RWPE2 (cell line): Measurements from ENCODE around the gene REPS1.

ENCODE experiments used
- ATAC-seq: fragments of 200-7000 bp; cut with Tn5 transposase; 3 replicates; pipeline ENCODE4 v1.9.1; 2021; ENCODE audit warnings: low read depth
- DNase-seq: peaks from one replicate; pipeline ENCODE4 v3.0.0-alpha.2; 2020; ENCODE audit warnings: low spot score
- H3K27ac ChIP-seq: fragments of 450-650 bp; 2 replicates; pipeline ENCODE4 v1.5.1; 2017; ENCODE audit warnings: mild to moderate bottlenecking; ENCODE audit not compliant: poor library complexity, severe bottlenecking
- H3K27me3 ChIP-seq: fragments of 250-450 bp; sonication (Bioruptor Pico); 2 replicates; pipeline ENCODE4 v1.5.1; 2021; ENCODE audit warnings: mild to moderate bottlenecking, moderate library complexity; ENCODE audit not compliant: insufficient read depth, poor library complexity, severe bottlenecking
- H3K36me3 ChIP-seq: fragments of 250-450 bp; sonication (Bioruptor Pico); 2 replicates; pipeline ENCODE4 v1.5.1; 2020; ENCODE audit warnings: low read depth, mild to moderate bottlenecking, moderate library complexity
- H3K4me1 ChIP-seq: fragments of 250-450 bp; sonication (Bioruptor Pico); 2 replicates; pipeline ENCODE4 v1.5.1; 2021; ENCODE audit warnings: mild to moderate bottlenecking, moderate library complexity; ENCODE audit not compliant: insufficient read depth, poor library complexity, severe bottlenecking
- H3K4me3 ChIP-seq: fragments of 250-450 bp; sonication (Bioruptor Pico); 2 replicates; pipeline ENCODE4 v1.5.1; 2021; ENCODE audit warnings: mild to moderate bottlenecking, moderate library complexity; ENCODE audit not compliant: severe bottlenecking
- H3K9me3 ChIP-seq: fragments of 250-450 bp; sonication (Bioruptor Pico); 2 replicates; pipeline ENCODE4 v1.5.1; 2021; ENCODE audit warnings: mild to moderate bottlenecking, moderate library complexity; ENCODE audit not compliant: severe bottlenecking
- TF ChIP-seq, protein P1 (sequence below): fragments of 450-650 bp; IDR thresholded peaks from one replicate; pipeline ENCODE4 v1.5.1; 2017; ENCODE audit warnings: mild to moderate bottlenecking, moderate library complexity; ENCODE audit not compliant: poor library complexity, severe bottlenecking

The REPS1 gene

GRCh38 chr6:138865480-138866109, 122.5 kb downstream of the REPS1 start:
- no peak for ATAC-seq
- no peak overlapping the region for H3K4me3 ChIP-seq
- H3K9me3 ChIP-seq = no peaks in the 10 kb centered on the region
- H3K36me3 ChIP-seq = no peaks in the 10 kb centered on the region
- no peak overlapping the region for H3K27ac ChIP-seq
- TF ChIP-seq, protein P1, sequence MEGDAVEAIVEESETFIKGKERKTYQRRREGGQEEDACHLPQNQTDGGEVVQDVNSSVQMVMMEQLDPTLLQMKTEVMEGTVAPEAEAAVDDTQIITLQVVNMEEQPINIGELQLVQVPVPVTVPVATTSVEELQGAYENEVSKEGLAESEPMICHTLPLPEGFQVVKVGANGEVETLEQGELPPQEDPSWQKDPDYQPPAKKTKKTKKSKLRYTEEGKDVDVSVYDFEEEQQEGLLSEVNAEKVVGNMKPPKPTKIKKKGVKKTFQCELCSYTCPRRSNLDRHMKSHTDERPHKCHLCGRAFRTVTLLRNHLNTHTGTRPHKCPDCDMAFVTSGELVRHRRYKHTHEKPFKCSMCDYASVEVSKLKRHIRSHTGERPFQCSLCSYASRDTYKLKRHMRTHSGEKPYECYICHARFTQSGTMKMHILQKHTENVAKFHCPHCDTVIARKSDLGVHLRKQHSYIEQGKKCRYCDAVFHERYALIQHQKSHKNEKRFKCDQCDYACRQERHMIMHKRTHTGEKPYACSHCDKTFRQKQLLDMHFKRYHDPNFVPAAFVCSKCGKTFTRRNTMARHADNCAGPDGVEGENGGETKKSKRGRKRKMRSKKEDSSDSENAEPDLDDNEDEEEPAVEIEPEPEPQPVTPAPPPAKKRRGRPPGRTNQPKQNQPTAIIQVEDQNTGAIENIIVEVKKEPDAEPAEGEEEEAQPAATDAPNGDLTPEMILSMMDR = no peak
- H3K27me3 ChIP-seq = no peaks in the 10 kb centered on the region
- no peaks in the 10 kb centered on the region for H3K4me1 ChIP-seq
- DNase-seq = no peak

- Histone ChIP-seq H3K27ac (no peak overlapping the region), H3K4me3 (no peak overlapping the region), H3K27me3 (no peaks in the 10 kb centered on the region), H3K4me1 (no peaks in the 10 kb centered on the region), H3K36me3 (no peaks in the 10 kb centered on the region), H3K9me3 (no peaks in the 10 kb centered on the region)
- ATAC-seq (no peak), DNase-seq (no peak)
- TF ChIP-seq, protein P1 = no peak
Observed at GRCh38 chr6:138864343-138864890, 123.6 kb downstream of the REPS1 start.

DNA sequence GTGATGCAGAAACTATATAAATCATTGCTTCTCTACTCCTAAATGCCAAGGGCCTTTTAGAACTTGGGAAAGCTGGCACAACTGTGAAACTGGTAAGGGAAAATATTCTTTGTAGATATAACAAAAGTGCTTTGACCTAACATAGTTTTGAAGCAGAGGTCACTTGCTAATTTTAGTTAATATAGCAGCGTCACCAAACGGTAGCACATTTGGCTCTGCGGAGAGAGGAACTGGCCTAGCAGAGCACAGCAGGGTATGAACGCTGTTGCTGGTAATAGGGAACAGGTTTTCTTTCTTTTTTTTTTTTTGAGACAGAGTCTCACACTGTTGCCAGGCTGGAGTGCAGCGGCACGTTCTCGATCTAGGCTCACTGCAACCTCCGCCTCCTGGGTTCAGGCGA, 124.7 kb downstream of the REPS1 start:
- no peak overlapping the region for H3K27ac ChIP-seq
- no peaks in the 10 kb centered on the region for H3K27me3 ChIP-seq
- DNase-seq = no peak
- H3K4me3 ChIP-seq = no peak overlapping the region
- TF ChIP-seq, protein P1 = no peak
- ATAC-seq = no peak
- H3K36me3 ChIP-seq = no peaks in the 10 kb centered on the region
- H3K4me1 ChIP-seq = no peaks in the 10 kb centered on the region
- no peaks in the 10 kb centered on the region for H3K9me3 ChIP-seq

GRCh38 chr6:138862456-138862855, 125.6 kb downstream of the REPS1 start:
- H3K9me3 ChIP-seq = no peaks in the 10 kb centered on the region
- H3K4me1 ChIP-seq = no peaks in the 10 kb centered on the region
- H3K4me3 ChIP-seq = no peak overlapping the region
- no peaks in the 10 kb centered on the region for H3K36me3 ChIP-seq
- no peaks in the 10 kb centered on the region for H3K27me3 ChIP-seq
- ATAC-seq (no peak), DNase-seq (no peak)
- H3K27ac ChIP-seq = no peak overlapping the region
- TF ChIP-seq, protein P1 = no peak

- TF ChIP-seq, protein P1 = no peak
- Histone ChIP-seq H3K4me1 (no peaks in the 10 kb centered on the region), H3K27ac (no peak overlapping the region), H3K4me3 (no peak overlapping the region), H3K36me3 (no peaks in the 10 kb centered on the region), H3K9me3 (no peaks in the 10 kb centered on the region), H3K27me3 (no peaks in the 10 kb centered on the region)
- ATAC-seq = no peak
- no peak for DNase-seq
Observed at GRCh38 chr6:138857775-138858174, 130.3 kb downstream of the REPS1 start.
